ENCODE data around the gene PRRG4. TPM values are rescaled to one million over a fixed set of nuclear protein-coding genes. Genes with fewer than 3 reads are reported as not detected.

PRRG4 gene
- total RNA-seq, 1 experiment from 2014 or later: 0.87 TPM

DNA sequence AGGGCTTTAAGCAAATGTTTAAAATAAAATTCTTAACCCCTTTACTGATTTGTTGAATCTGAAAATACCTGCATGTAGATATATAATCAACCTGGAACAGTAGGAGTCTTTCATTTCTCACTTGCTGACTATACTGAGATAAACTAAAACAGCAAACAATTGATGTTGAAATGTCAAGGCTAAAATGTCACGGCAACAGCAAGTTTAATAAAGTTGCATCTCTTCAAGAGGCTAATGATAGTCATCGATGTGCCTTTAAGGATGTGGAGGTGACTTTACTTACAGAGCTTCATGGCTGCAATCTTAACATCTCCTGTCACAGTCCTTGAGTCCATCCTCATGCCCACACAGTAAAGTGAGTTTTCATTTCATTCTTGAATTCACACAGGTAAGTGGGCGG, 3.6 kb upstream of the PRRG4 start (continued):
- TF ChIP-seq ZNF532 (CRISPR knock-in tag; IDR thresholded peaks at IDR 0.05; ENCODE audit: borderline replicate concordance): no peak
- TF ChIP-seq NFYB (CRISPR knock-in tag; conservative IDR thresholded peaks at IDR 0.05; ENCODE audit: low read depth): no peak

DNA sequence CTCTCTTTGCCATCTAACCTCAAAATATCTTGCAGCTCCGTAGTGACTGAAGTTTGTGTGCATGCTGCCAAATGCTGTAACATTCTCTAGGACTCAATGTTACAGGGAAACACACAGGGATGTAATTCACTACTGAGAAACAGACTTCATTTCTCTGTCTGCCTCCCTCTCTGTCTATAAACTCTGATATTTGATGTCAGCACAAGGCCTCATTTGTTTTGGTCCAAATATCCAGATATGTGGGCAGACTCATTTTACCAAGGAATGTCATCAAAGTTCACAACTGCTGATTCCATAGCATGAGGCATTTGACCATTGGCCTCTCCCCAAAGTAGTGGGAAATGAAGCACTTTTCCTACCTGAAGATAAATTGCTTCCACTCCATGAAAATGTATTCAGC, 2.5 kb upstream of the PRRG4 start:
- Mint-ChIP-seq H3K27ac (no peak overlapping the region), H3K27me3 (ENCODE audit: low read depth) (peaks cover 37% of the 10 kb centered on the region), H3K4me1 (peaks cover 12% of the 10 kb centered on the region), H3K4me3 (no peak overlapping the region), H3K9me3 (no peaks in the 10 kb centered on the region), H3K36me3 (no peaks in the 10 kb centered on the region)
- POLR2A ChIA-PET: no interaction called here
- ATAC-seq: no peak
- no peak for TF ChIP-seq IRF2 (CRISPR knock-in tag; IDR thresholded peaks at IDR 0.05; ENCODE audit: borderline replicate concordance, low read depth)
- TF ChIP-seq, protein P1, sequence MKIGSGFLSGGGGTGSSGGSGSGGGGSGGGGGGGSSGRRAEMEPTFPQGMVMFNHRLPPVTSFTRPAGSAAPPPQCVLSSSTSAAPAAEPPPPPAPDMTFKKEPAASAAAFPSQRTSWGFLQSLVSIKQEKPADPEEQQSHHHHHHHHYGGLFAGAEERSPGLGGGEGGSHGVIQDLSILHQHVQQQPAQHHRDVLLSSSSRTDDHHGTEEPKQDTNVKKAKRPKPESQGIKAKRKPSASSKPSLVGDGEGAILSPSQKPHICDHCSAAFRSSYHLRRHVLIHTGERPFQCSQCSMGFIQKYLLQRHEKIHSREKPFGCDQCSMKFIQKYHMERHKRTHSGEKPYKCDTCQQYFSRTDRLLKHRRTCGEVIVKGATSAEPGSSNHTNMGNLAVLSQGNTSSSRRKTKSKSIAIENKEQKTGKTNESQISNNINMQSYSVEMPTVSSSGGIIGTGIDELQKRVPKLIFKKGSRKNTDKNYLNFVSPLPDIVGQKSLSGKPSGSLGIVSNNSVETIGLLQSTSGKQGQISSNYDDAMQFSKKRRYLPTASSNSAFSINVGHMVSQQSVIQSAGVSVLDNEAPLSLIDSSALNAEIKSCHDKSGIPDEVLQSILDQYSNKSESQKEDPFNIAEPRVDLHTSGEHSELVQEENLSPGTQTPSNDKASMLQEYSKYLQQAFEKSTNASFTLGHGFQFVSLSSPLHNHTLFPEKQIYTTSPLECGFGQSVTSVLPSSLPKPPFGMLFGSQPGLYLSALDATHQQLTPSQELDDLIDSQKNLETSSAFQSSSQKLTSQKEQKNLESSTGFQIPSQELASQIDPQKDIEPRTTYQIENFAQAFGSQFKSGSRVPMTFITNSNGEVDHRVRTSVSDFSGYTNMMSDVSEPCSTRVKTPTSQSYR (CRISPR knock-in tag; IDR thresholded peaks at IDR 0.05): no peak
- TF ChIP-seq, protein P2, sequence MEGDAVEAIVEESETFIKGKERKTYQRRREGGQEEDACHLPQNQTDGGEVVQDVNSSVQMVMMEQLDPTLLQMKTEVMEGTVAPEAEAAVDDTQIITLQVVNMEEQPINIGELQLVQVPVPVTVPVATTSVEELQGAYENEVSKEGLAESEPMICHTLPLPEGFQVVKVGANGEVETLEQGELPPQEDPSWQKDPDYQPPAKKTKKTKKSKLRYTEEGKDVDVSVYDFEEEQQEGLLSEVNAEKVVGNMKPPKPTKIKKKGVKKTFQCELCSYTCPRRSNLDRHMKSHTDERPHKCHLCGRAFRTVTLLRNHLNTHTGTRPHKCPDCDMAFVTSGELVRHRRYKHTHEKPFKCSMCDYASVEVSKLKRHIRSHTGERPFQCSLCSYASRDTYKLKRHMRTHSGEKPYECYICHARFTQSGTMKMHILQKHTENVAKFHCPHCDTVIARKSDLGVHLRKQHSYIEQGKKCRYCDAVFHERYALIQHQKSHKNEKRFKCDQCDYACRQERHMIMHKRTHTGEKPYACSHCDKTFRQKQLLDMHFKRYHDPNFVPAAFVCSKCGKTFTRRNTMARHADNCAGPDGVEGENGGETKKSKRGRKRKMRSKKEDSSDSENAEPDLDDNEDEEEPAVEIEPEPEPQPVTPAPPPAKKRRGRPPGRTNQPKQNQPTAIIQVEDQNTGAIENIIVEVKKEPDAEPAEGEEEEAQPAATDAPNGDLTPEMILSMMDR (IDR thresholded peaks at IDR 0.05): no peak
- no peak for TF ChIP-seq HMGA2 (CRISPR knock-in tag; IDR thresholded peaks at IDR 0.05)
- TF ChIP-seq ZNF232 (CRISPR knock-in tag; IDR thresholded peaks at IDR 0.05): no peak
- TF ChIP-seq CREM (CRISPR knock-in tag; IDR thresholded peaks at IDR 0.05): no peak
- TF ChIP-seq FOXP1 (CRISPR knock-in tag; IDR thresholded peaks at IDR 0.05; ENCODE audit: borderline replicate concordance): no peak
- TF ChIP-seq NR1H2 (CRISPR knock-in tag; IDR thresholded peaks at IDR 0.05): no peak
- no peak for TF ChIP-seq PRRX2 (CRISPR knock-in tag; IDR thresholded peaks at IDR 0.05)
- TF ChIP-seq, protein P3, sequence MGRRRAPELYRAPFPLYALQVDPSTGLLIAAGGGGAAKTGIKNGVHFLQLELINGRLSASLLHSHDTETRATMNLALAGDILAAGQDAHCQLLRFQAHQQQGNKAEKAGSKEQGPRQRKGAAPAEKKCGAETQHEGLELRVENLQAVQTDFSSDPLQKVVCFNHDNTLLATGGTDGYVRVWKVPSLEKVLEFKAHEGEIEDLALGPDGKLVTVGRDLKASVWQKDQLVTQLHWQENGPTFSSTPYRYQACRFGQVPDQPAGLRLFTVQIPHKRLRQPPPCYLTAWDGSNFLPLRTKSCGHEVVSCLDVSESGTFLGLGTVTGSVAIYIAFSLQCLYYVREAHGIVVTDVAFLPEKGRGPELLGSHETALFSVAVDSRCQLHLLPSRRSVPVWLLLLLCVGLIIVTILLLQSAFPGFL (CRISPR knock-in tag; IDR thresholded peaks at IDR 0.05; ENCODE audit: borderline replicate concordance): no peak
- TF ChIP-seq, protein P4, sequence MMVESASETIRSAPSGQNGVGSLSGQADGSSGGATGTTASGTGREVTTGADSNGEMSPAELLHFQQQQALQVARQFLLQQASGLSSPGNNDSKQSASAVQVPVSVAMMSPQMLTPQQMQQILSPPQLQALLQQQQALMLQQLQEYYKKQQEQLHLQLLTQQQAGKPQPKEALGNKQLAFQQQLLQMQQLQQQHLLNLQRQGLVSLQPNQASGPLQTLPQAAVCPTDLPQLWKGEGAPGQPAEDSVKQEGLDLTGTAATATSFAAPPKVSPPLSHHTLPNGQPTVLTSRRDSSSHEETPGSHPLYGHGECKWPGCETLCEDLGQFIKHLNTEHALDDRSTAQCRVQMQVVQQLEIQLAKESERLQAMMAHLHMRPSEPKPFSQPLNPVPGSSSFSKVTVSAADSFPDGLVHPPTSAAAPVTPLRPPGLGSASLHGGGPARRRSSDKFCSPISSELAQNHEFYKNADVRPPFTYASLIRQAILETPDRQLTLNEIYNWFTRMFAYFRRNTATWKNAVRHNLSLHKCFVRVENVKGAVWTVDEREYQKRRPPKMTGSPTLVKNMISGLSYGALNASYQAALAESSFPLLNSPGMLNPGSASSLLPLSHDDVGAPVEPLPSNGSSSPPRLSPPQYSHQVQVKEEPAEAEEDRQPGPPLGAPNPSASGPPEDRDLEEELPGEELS (CRISPR knock-in tag; IDR thresholded peaks at IDR 0.05): no peak
- no peak for DNase-seq (ENCODE audit: low spot score)
- CTCF ChIA-PET: interaction anchor here (1.6 kb wide), 1 partner anchor 18 kb away, joined by 4 read pairs; no protein-coding TSS in a partner anchor
